Thyroid gland (tissue), 4 donors: ENCODE measurements around the gene ARGLU1.

Experiments used
- POLR2A ChIP-seq, 2 donors: fragments of 450-650 bp; IDR thresholded peaks; one replicate each; pipeline ENCODE4 v1.6.1; 2017; ENCODE audit warnings: antibody characterized with exemption in 2 of 2, mild to moderate bottlenecking in 2 of 2, moderate library complexity in 1 of 2
- TF ChIP-seq, protein P1 (sequence below), 6 experiments: fragments of 200-600 bp in 3 of 6; fragments of 450-650 bp in 3 of 6; sonication (generic) in 3 of 6; IDR thresholded peaks; one replicate each; pipeline ENCODE4 v1.5.1; 2016 to 2019; ENCODE audit warnings: antibody characterized with exemption in 6 of 6, mild to moderate bottlenecking in 2 of 6, inconsistent platforms in 1 of 6, moderate library complexity in 1 of 6

DNA sequence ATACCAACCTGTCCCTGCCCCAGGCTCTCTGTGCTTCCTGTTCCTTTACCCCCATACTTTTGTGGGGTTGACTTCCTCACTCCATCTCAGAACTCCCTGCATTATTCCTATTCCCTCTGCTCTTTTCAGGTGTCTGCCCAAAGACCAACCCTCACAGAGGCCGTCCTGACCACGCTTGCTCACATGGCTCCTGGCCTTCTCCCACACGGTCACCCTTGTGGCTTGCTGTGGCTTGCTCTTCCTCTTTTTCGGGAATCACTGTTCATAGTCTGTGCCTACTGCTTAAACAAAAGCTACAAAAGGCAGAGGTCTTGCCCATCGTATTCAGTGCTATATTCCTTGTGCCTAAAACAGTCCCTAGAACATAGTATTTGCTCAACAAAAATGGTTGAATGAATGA is 25.2 kb upstream of the ARGLU1 start:
- TF ChIP-seq, protein P1, sequence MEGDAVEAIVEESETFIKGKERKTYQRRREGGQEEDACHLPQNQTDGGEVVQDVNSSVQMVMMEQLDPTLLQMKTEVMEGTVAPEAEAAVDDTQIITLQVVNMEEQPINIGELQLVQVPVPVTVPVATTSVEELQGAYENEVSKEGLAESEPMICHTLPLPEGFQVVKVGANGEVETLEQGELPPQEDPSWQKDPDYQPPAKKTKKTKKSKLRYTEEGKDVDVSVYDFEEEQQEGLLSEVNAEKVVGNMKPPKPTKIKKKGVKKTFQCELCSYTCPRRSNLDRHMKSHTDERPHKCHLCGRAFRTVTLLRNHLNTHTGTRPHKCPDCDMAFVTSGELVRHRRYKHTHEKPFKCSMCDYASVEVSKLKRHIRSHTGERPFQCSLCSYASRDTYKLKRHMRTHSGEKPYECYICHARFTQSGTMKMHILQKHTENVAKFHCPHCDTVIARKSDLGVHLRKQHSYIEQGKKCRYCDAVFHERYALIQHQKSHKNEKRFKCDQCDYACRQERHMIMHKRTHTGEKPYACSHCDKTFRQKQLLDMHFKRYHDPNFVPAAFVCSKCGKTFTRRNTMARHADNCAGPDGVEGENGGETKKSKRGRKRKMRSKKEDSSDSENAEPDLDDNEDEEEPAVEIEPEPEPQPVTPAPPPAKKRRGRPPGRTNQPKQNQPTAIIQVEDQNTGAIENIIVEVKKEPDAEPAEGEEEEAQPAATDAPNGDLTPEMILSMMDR (IDR thresholded peaks at IDR 0.05) = no peak
- TF ChIP-seq POLR2A (IDR thresholded peaks at IDR 0.05) = no peak
